CD8-positive, alpha-beta memory T cell (primary cell): ENCODE results near the gene ANAPC2. TPM values are rescaled to one million over a fixed set of nuclear protein-coding genes. Genes with fewer than 3 reads are reported as not detected.

Experiments used
- CTCF ChIA-PET: fragments of 350-600 bp; sonication (Branson Sonifier 250); formaldehyde crosslinking; loops from one replicate; lab custom pipeline; 2021; ENCODE audit warnings: antibody characterized with exemption; lab: Charles Lee
- POLR2A ChIA-PET: fragments of 350-600 bp; sonication (Branson Sonifier 250); formaldehyde crosslinking; loops from one replicate; lab custom pipeline; 2021; ENCODE audit warnings: antibody characterized with exemption; lab: Charles Lee
- DNase-seq, 5 donors: peaks; one replicate each; pipeline versions ENCODE4 v3.0.0 to v3.0.0-alpha.2; 2020 to 2022; ENCODE audit warnings: mixed read lengths in 1 of 5
- H3K27ac ChIP-seq: one replicate; pipeline ENCODE4 v1.7.0; 2013; ENCODE audit warnings: low read depth, mild to moderate bottlenecking, low read length, moderate library complexity
- H3K27me3 ChIP-seq: 2 replicates; pipeline ENCODE4 v1.7.0; 2013; ENCODE audit warnings: low read length, mild to moderate bottlenecking; ENCODE audit not compliant: insufficient read depth, poor library complexity, severe bottlenecking
- H3K36me3 ChIP-seq: 2 replicates; pipeline ENCODE4 v1.7.0; 2013; ENCODE audit warnings: mild to moderate bottlenecking, low read length, moderate library complexity; ENCODE audit not compliant: insufficient read depth
- H3K4me1 ChIP-seq: 2 replicates; pipeline ENCODE4 v1.7.0; 2013; ENCODE audit warnings: mild to moderate bottlenecking, low read length, moderate library complexity; ENCODE audit not compliant: insufficient read depth
- H3K4me3 ChIP-seq: 2 replicates; pipeline ENCODE4 v1.7.0; 2013; ENCODE audit warnings: mild to moderate bottlenecking, low read length
- H3K9me3 ChIP-seq: 2 replicates; pipeline ENCODE4 v1.7.0; 2013; ENCODE audit warnings: mild to moderate bottlenecking, low read length
- H3K27ac Mint-ChIP-seq, 8 donors: one replicate each; pipeline ENCODE4 v1.8.0; 2020 to 2021; ENCODE audit warnings: mixed read lengths in 8 of 8, mild to moderate bottlenecking in 6 of 8, inconsistent platforms in 3 of 8, moderate library complexity in 3 of 8
- H3K27me3 Mint-ChIP-seq, 2 donors: one replicate each; pipeline ENCODE4 v1.8.0; 2020 to 2021; ENCODE audit warnings: mixed read lengths in 2 of 2, mild to moderate bottlenecking in 1 of 2, moderate library complexity in 1 of 2
- H3K36me3 Mint-ChIP-seq, 3 donors: one replicate each; pipeline ENCODE4 v1.8.0; 2020 to 2021; ENCODE audit warnings: mixed read lengths in 3 of 3, inconsistent platforms in 1 of 3, mild to moderate bottlenecking in 1 of 3
- H3K4me1 Mint-ChIP-seq, 3 donors: one replicate each; pipeline ENCODE4 v1.8.0; 2020 to 2021; ENCODE audit warnings: mixed read lengths in 3 of 3, inconsistent platforms in 1 of 3, mild to moderate bottlenecking in 1 of 3
- H3K4me3 Mint-ChIP-seq, 7 donors: one replicate each; pipeline ENCODE4 v1.8.0; 2020 to 2021; ENCODE audit warnings: mixed read lengths in 7 of 7, mild to moderate bottlenecking in 6 of 7, moderate library complexity in 4 of 7, inconsistent platforms in 2 of 7
- H3K9me3 Mint-ChIP-seq, 5 donors: one replicate each; pipeline ENCODE4 v1.8.0; 2020 to 2022; ENCODE audit warnings: mixed read lengths in 5 of 5, mild to moderate bottlenecking in 3 of 5, moderate library complexity in 2 of 5, inconsistent platforms in 1 of 5
- polyA plus RNA-seq: library from polyadenylated mRNA; unstranded; fragments of 300-500 nt; fragmentation: Illumina TruSeq; gene quantifications from one replicate; pipeline ENCODE4 v1.2.3, GENCODE V29; 2021
- total RNA-seq, 2 experiments: library from RNA; stranded (reverse); gene quantifications; one replicate each; pipeline ENCODE4 v1.2.3, GENCODE V29; 2021

ANAPC2 gene
- total and polyA plus RNA-seq, 3 experiments from 2014 or later: 5.4 to 57.0 (median 50.2) TPM

- Mint-ChIP-seq H3K4me1 (peaks cover 4 to 15% (median 5%) of the 10 kb centered on the region in 3 donors), H3K4me3 (peak within 1 kb of the TSS; percentile 71 to 85 (median 76)), H3K27ac (peak within 1 kb of the TSS; percentile 51 to 91 (median 81)), H3K9me3 (no peaks in the 10 kb centered on the region), H3K36me3 (no peaks in the 10 kb centered on the region), H3K27me3 (peaks cover 2 to 4% of the 10 kb centered on the region in 2 donors)
- Histone ChIP-seq H3K27ac (peak within 1 kb of the TSS; percentile 74), H3K4me3 (peak within 1 kb of the TSS; percentile 88), H3K36me3 (no peaks in the 10 kb centered on the region), H3K9me3 (no peaks in the 10 kb centered on the region), H3K4me1 (peaks cover 13% of the 10 kb centered on the region), H3K27me3 (no peaks in the 10 kb centered on the region)
- CTCF ChIA-PET: interaction anchor here (1.1 to 4.6 kb wide), 6 partner anchors 10 to 129 kb away, joined by 3 to 30 read pairs (median 11); partner anchors contain the start of genes ANAPC2 and SSNA1
- POLR2A ChIA-PET: interaction anchor here (2.9 kb wide), 1 partner anchor 96 kb away, joined by 13 read pairs; no protein-coding TSS in a partner anchor
- DNase-seq: no peak
Measured at GRCh38 chr9:137224830-137225694, 36.7 kb upstream of the ANAPC2 start, which contains the start of gene CYSRT1. Gene CYSRT1 (plus strand): TSS chr9:137225174. CDS start chr9:137225622, 448 bp downstream.

DNA sequence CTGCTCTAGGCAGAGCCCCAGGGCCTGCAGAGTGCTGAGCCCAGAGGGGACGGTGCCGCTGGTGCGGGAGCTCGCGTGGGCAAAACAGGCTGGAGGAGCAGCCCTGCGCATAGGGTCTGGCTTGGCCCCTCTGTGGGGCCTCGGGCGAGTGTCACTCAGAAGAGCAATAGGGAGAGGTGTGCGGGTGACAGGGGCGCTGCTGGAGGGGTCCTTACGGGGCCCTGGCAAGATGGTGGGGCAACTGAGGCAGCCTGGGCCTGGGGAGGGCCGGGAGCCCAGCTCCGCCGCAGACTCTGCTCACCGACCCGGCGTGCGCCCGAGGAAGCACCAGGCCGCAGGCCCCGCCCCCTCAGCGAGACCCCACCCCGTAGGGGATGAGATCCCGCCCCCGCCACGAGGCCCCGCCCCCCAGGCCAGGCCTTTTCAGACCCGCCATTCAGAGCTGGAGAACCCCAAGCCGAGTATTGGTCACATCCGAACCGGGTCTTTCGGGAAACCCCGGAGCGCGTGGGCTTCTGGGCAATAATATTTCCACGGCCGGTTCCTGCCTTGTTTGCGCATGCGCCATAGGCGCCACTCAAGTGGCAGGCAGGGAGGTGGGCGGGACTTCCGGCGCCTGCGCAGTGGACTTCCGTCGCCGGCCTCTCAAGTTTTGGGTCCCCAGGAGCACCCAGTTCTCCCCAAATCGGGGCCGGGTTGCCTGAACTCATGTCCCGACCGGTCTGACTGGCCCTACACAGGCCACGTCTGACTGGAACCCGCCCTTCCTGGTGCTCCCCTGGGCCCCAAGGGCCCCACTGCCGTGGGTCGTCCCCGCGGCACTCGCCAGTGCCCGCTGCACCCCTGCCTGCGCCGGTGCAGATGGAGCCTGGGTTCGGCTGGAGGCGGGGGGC lies 35.0 kb upstream of the ANAPC2 start:
- H3K9me3 Mint-ChIP-seq: peaks cover 0 to 1% (median 0%) of the 10 kb centered on the region in 5 donors
- no peaks in the 10 kb centered on the region for H3K9me3 ChIP-seq
- H3K27me3 Mint-ChIP-seq: peaks cover 2 to 4% of the 10 kb centered on the region in 2 donors
- H3K4me1 ChIP-seq: peaks cover 13% of the 10 kb centered on the region
- H3K4me3 ChIP-seq: peak overlapping the region; percentile 88
- ChIA-PET POLR2A (interaction anchor here (0.6 to 2.9 kb wide), 11 partner anchors 16 to 200 kb away, joined by 3 to 23 read pairs (median 7); partner anchors contain the start of genes ANAPC2, EXD3, MAN1B1 and NOXA1), CTCF (interaction anchor here (0.9 to 3.5 kb wide), 7 partner anchors 14 to 188 kb away, joined by 3 to 18 read pairs (median 4); no protein-coding TSS in a partner anchor)
- H3K4me3 Mint-ChIP-seq: peak overlapping the region; percentile 71 to 85 (median 76)
- no peaks in the 10 kb centered on the region for H3K36me3 Mint-ChIP-seq
- H3K27ac ChIP-seq: peak overlapping the region; percentile 74
- no peaks in the 10 kb centered on the region for H3K36me3 ChIP-seq
- H3K4me1 Mint-ChIP-seq: peaks cover 4 to 15% (median 5%) of the 10 kb centered on the region in 3 donors
- DNase-seq: peak; percentile 95 to 99 (median 98)
- H3K27me3 ChIP-seq: no peaks in the 10 kb centered on the region
- H3K27ac Mint-ChIP-seq: peak overlapping the region; percentile 51 to 91 (median 81)

DNA sequence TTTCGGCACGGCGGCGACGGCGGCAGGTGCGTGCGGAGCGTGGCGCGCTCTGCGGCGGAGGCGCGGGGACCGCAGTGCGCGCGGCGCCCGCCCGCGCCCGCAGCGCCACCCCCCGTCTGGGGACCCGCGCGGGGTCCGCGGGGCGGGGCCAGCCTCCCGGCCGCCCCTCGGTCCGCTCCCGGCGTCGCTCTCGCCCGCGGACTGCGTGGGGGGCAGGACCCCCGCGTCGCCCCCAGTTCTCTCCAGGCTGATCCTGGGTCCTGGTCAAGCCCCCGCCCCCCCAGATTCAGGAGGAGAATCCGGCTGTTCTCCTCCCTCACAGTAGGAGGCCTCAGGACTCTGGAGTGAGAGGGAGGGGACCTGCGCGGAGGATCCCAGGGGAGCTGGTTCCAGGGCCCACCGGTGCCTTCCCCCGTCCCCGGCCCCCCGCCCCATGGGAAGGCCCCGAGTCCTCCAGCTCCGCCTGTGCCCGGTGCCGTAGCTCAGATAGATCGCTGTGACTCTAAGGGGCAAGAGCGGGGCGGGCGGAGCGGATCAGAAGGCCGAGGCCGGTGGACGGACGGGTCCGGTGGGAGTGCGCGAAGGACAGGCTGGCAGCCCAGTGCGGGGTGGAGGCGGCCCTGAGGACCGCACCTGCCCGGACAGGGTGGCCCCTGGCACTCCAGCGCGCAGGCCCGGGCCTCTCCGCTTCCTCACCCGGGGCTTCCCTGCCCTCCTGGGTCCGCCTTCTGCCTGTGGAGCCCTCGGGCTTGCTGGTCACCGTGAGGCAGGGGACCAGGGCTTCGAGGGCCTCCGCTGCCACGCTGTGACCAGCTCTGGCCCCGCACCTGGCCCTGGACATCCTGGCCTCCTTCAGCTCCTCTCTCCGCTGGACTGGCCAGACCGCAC lies 34.1 kb upstream of the ANAPC2 start, which contains the start of gene RNF208:
TSS of gene RNF208 (minus strand) at position 51 of the 888 bp plus-strand sequence. CDS start 1,028 bp downstream, outside the sequence.
- Histone ChIP-seq H3K27me3 (no peaks in the 10 kb centered on the region), H3K4me3 (peak within 1 kb of the TSS; percentile 75), H3K27ac (peak within 1 kb of the TSS; percentile 74), H3K36me3 (no peaks in the 10 kb centered on the region), H3K9me3 (no peaks in the 10 kb centered on the region), H3K4me1 (peaks cover 13% of the 10 kb centered on the region)
- H3K9me3 Mint-ChIP-seq: peaks cover 0 to 1% (median 0%) of the 10 kb centered on the region in 5 donors
- peak in 2 of 5 donors; percentile 34 to 53 for DNase-seq
- CTCF ChIA-PET: interaction anchor here (0.9 to 3.5 kb wide), 5 partner anchors 13 to 187 kb away, joined by 3 to 18 read pairs (median 7); no protein-coding TSS in a partner anchor
- H3K27me3 Mint-ChIP-seq: peaks cover 0 to under 1% of the 10 kb centered on the region in 2 donors
- POLR2A ChIA-PET: interaction anchor here (0.7 to 2.9 kb wide), 10 partner anchors 15 to 136 kb away, joined by 3 to 23 read pairs (median 8); partner anchors contain the start of genes ANAPC2, MAN1B1, SSNA1 and TPRN
- peak within 1 kb of the TSS; percentile 71 to 85 (median 76) for H3K4me3 Mint-ChIP-seq
- H3K4me1 Mint-ChIP-seq: peaks cover under 1 to 12% (median 3%) of the 10 kb centered on the region in 3 donors
- peak within 1 kb of the TSS in 5 of 8 donors; percentile 66 to 93 (median 79) for H3K27ac Mint-ChIP-seq
- H3K36me3 Mint-ChIP-seq: no peaks in the 10 kb centered on the region

GRCh38 chr9:137221506-137222111 lies 33.2 kb upstream of the ANAPC2 start:
- H3K27me3 ChIP-seq: no peaks in the 10 kb centered on the region
- ChIA-PET POLR2A (interaction anchor here (1.4 kb wide), 1 partner anchor 33 kb away, joined by 5 read pairs; the partner anchor contains the start of genes ANAPC2 and SSNA1), CTCF (no interaction called here)
- Mint-ChIP-seq H3K36me3 (peaks cover 0 to 1% (median 0%) of the 10 kb centered on the region in 3 donors), H3K27me3 (no peaks in the 10 kb centered on the region), H3K9me3 (peaks cover 0 to 1% (median 0%) of the 10 kb centered on the region in 5 donors), H3K27ac (peak overlapping the region in 1 of 8 donors; percentile 38), H3K4me1 (peaks cover 0 to 10% (median 3%) of the 10 kb centered on the region in 3 donors), H3K4me3 (no peak overlapping the region)
- no peak overlapping the region for H3K27ac ChIP-seq
- H3K4me1 ChIP-seq: peaks cover 13% of the 10 kb centered on the region
- H3K4me3 ChIP-seq: no peak overlapping the region
- H3K9me3 ChIP-seq: no peaks in the 10 kb centered on the region
- DNase-seq: peak in 1 of 5 donors; percentile 52
- H3K36me3 ChIP-seq: no peaks in the 10 kb centered on the region

GRCh38 chr9:137221095-137221505 lies 32.7 kb upstream of the ANAPC2 start:
- H3K27me3 ChIP-seq: no peaks in the 10 kb centered on the region
- POLR2A ChIA-PET: no interaction called here
- CTCF ChIA-PET: no interaction called here
- no peak overlapping the region for H3K27ac Mint-ChIP-seq
- no peak for DNase-seq
- H3K36me3 ChIP-seq: no peaks in the 10 kb centered on the region
- peaks cover 0 to 10% (median 3%) of the 10 kb centered on the region in 3 donors for H3K4me1 Mint-ChIP-seq
- peaks cover 13% of the 10 kb centered on the region for H3K4me1 ChIP-seq
- H3K27me3 Mint-ChIP-seq: no peaks in the 10 kb centered on the region
- peak overlapping the region in 2 of 7 donors; percentile 15 to 47 for H3K4me3 Mint-ChIP-seq
- no peak overlapping the region for H3K27ac ChIP-seq
- no peak overlapping the region for H3K4me3 ChIP-seq
- no peaks in the 10 kb centered on the region for H3K9me3 ChIP-seq
- H3K9me3 Mint-ChIP-seq: peaks cover 0 to 1% (median 0%) of the 10 kb centered on the region in 5 donors
- peaks cover 0 to 1% (median 0%) of the 10 kb centered on the region in 3 donors for H3K36me3 Mint-ChIP-seq

DNA sequence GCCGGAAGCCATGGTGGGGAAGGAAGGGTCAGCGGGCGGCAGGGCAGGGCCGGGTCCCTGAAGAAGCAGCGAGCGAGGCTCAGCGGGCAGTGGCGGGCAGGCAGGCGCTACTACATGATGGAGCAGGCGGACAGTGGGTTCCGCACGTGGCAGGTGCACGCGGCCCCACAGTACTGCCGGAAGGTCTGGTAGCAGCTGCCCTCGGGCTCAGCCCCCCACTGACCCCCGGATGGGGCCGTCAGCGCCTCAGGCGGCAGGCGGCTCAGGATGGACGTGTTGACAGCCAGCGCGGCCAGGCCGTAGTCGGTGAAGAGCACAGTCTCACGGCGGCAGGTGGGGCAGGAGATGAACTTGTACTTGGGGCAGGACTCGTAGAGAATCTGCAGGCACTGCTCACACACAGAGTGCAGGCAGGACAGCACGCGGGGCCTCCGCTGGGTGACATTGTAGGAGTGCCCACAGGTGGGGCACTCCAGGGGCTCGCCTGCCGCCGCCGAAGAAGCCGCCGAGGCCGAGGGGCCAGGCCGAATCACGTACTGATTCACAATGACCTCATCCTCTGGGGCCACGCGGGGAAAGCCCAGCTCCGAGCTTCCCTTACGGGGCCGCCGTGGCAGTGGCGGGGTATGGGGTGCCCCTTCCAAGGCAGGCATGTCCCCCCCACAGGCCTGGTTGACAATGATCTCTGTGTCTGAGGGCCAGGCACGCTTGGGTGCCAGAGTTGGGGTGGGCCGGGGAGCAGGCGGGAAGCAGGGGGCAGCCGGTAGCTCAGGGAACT lies 32.1 kb upstream of the ANAPC2 start:
- Mint-ChIP-seq H3K9me3 (peaks cover 0 to 1% (median 0%) of the 10 kb centered on the region in 5 donors), H3K36me3 (peaks cover 0 to 3% (median 0%) of the 10 kb centered on the region in 3 donors), H3K4me3 (peak overlapping the region in 4 of 7 donors; percentile 15 to 47 (median 32)), H3K27me3 (no peaks in the 10 kb centered on the region), H3K27ac (no peak overlapping the region), H3K4me1 (peaks cover 0 to 10% (median 3%) of the 10 kb centered on the region in 3 donors)
- peak in 1 of 5 donors; percentile 47 for DNase-seq
- ChIA-PET CTCF (no interaction called here), POLR2A (interaction anchor here (1.5 kb wide), 1 partner anchor 20 kb away, joined by 5 read pairs; the partner anchor contains the start of gene TPRN)
- Histone ChIP-seq H3K27ac (no peak overlapping the region), H3K4me3 (no peak overlapping the region), H3K27me3 (no peaks in the 10 kb centered on the region), H3K9me3 (no peaks in the 10 kb centered on the region), H3K4me1 (peaks cover 13% of the 10 kb centered on the region), H3K36me3 (no peaks in the 10 kb centered on the region)
